Lower leg skin (tissue), 3 donors: ENCODE results near the gene CYGB.

Experiments used
- CTCF ChIP-seq, 3 donors: fragments of 450-650 bp; IDR thresholded peaks; one replicate each; pipeline ENCODE4 v1.5.1; 2016; ENCODE audit warnings: antibody characterized with exemption in 3 of 3, mild to moderate bottlenecking in 3 of 3, moderate library complexity in 2 of 3
- POLR2A ChIP-seq, 2 donors: fragments of 450-650 bp; IDR thresholded peaks; one replicate each; pipeline ENCODE4 v1.6.1; 2016 to 2017; ENCODE audit warnings: antibody characterized with exemption in 2 of 2, mild to moderate bottlenecking in 1 of 2, moderate library complexity in 1 of 2

- TF ChIP-seq CTCF (IDR thresholded peaks at IDR 0.05), result no peak
- no peak for TF ChIP-seq POLR2A (IDR thresholded peaks at IDR 0.05)
These were observed 5.5 kb upstream of the CYGB start for GRCh38 chr17:76542984-76543383.
